HFF-Myc (cell line): Measurements from ENCODE around the gene SNX7.

ENCODE experiments used
- DNase-seq: peaks from one replicate; pipeline ENCODE4 v3.0.0-alpha.2; 2011; ENCODE audit warnings: low read depth; ENCODE audit errors: extremely low read depth
- H3K4me3 ChIP-seq: replicated peaks from 2 replicates; pipeline ENCODE4 v1.5.1; 2011; ENCODE audit warnings: low read depth, mild to moderate bottlenecking, control low read depth, low read length
- CTCF ChIP-seq: IDR thresholded peaks from 2 replicates; pipeline ENCODE4 v1.5.1; 2012; ENCODE audit warnings: mild to moderate bottlenecking, low read depth, low read length, control low read depth; ENCODE audit errors: missing control alignments

Gene SNX7

GRCh38 chr1:98732985-98733781 lies 71.7 kb downstream of the SNX7 start:
- TF ChIP-seq CTCF: no peak
- H3K4me3 ChIP-seq: no peak overlapping the region
- no peak for DNase-seq

GRCh38 chr1:98733782-98734112 lies 72.2 kb downstream of the SNX7 start:
- TF ChIP-seq CTCF: no peak
- H3K4me3 ChIP-seq: no peak overlapping the region
- DNase-seq: no peak

GRCh38 chr1:98735756-98736155 lies 74.2 kb downstream of the SNX7 start:
- DNase-seq: no peak
- no peak for TF ChIP-seq CTCF
- H3K4me3 ChIP-seq: no peak overlapping the region

- no peak overlapping the region for H3K4me3 ChIP-seq
- no peak for TF ChIP-seq CTCF
- no peak for DNase-seq
These were observed 76.3 kb downstream of the SNX7 start for GRCh38 chr1:98737835-98738234.

GRCh38 chr1:98739762-98740161 lies 78.2 kb downstream of the SNX7 start:
- no peak overlapping the region for H3K4me3 ChIP-seq
- TF ChIP-seq CTCF: no peak
- no peak for DNase-seq

- H3K4me3 ChIP-seq: no peak overlapping the region
- DNase-seq: no peak
- TF ChIP-seq CTCF: no peak
These were observed 79.6 kb downstream of the SNX7 start for GRCh38 chr1:98741164-98741563.
